Memory B cell (primary cell): ENCODE data around the gene PRPS1L1.
A peak's percentile ranks its signal among the peaks of the same experiment; 100 is the strongest.

ENCODE experiments used
- ATAC-seq: fragments of 150-1000 bp; cut with Tn5 transposase; 2 replicates; pipeline ENCODE4 v1.10.0; 2021; ENCODE audit warnings: low read depth, mild to moderate bottlenecking, moderate library complexity
- DNase-seq, 2 donors: peaks; one replicate each; pipeline ENCODE4 v3.0.0; 2022; ENCODE audit warnings: low spot score in 2 of 2
- H3K27ac Mint-ChIP-seq: one replicate; pipeline ENCODE4 v1.8.0; 2022; ENCODE audit warnings: mild to moderate bottlenecking, moderate library complexity, mixed read lengths
- H3K27me3 Mint-ChIP-seq: one replicate; pipeline ENCODE4 v1.8.0; 2022; ENCODE audit warnings: mixed read lengths
- H3K36me3 Mint-ChIP-seq: one replicate; pipeline ENCODE4 v1.8.0; 2022; ENCODE audit warnings: mild to moderate bottlenecking, mixed read lengths
- H3K4me1 Mint-ChIP-seq: one replicate; pipeline ENCODE4 v1.8.0; 2022; ENCODE audit warnings: mixed read lengths
- H3K4me3 Mint-ChIP-seq: one replicate; pipeline ENCODE4 v1.8.0; 2022; ENCODE audit warnings: mild to moderate bottlenecking, moderate library complexity, mixed read lengths
- H3K9me3 Mint-ChIP-seq: one replicate; pipeline ENCODE4 v1.8.0; 2022; ENCODE audit warnings: mixed read lengths

The PRPS1L1 gene

DNA sequence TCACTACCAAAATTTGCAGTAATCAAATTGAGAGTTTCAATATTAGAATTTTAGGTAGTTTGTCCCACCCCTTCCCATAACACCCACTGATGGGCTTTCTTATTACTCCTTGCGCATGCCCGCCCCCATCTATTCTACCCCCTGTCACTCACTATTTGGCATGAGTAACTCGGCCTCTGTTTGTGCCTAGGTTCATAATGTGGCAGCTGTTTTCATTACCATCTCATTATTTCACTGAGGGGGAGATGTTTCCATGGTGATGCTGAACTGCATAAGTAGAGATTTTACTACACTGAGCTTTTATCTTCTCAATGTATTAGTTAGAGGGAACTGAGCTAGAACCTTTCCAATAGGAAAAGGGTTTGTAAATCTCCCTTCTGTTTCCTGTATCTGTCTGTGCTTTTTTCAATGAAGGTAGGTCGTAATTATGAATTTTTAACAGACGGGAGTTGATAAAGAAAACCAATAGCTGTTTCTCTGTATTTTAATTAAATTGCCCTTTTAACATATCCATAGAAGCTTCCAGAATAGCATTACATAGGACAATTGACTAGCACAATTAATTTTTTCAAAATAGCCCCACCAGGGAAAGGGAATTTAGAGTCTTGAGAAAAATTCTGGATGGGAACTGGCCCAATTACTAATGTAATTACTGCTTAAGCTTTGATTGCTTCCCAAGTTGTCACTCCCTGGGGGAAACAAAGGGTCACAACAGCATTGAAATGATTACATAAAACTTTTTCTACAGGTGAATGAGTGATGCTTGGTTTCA lies 33.4 kb downstream of the PRPS1L1 start:
- ATAC-seq: no peak
- no peaks in the 10 kb centered on the region for H3K36me3 Mint-ChIP-seq
- no peak overlapping the region for H3K4me3 Mint-ChIP-seq
- no peaks in the 10 kb centered on the region for H3K4me1 Mint-ChIP-seq
- no peak overlapping the region for H3K27ac Mint-ChIP-seq
- DNase-seq: no peak
- H3K27me3 Mint-ChIP-seq: peaks cover 4% of the 10 kb centered on the region
- H3K9me3 Mint-ChIP-seq: no peaks in the 10 kb centered on the region

DNA sequence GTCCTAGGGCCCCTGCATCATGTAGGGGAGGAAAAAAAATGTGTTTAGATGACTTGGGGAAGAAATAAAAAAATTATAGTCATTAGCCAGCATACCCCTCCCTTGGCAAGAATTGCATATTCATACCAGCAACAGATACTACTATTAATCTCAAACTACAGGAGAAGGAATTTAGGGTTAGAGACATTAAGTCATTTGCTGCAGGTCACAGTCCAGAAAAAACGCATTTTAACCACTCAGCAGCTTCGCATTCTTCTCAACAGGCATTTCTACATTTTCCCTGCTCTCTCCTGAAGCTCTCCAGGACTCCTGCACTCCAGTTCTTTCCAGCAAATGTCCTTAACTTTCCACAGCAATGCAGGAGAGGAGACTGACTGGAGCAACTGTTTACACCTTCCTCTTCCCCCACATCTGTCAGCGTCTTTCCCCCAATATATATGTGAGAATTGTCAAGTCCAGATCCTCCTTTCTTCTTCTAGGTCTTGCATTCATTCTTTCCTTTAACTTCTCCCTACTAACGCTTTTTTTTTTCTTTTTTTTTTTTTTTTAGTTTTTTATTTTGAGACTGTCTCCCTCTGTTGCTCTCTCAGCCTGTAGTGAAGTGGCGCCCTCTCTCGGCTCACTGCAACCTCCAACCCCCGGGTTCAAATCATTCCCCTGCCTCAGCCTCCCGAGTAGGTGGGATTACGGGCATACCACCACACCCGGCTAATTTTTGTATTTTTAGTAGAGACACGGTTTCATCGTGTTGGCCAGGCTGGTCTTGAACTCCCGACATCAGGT lies 35.6 kb downstream of the PRPS1L1 start:
- DNase-seq: no peak
- no peak for ATAC-seq
- Mint-ChIP-seq H3K4me1 (peaks cover 2% of the 10 kb centered on the region), H3K9me3 (no peaks in the 10 kb centered on the region), H3K27ac (no peak overlapping the region), H3K36me3 (no peaks in the 10 kb centered on the region), H3K27me3 (peaks cover 4% of the 10 kb centered on the region), H3K4me3 (no peak overlapping the region)

DNA sequence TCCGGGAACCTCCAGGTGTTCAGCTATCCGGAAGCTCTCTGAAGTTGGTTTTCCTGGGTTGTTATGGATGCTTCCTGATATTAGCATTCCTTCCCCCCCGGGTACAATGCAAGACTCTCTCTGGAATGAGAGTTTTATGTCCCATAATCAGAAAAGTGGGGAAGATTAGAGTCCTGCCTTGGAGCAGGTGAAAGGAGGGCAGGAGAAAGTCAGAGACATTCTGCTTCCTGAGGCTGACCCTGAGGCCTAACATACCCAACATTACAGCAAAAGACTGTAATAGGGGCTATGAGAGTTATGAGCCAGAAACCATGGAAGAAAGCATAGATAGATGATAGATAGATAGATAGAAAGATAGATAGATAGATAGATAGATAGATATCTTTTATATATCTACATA lies 36.9 kb downstream of the PRPS1L1 start:
- Mint-ChIP-seq H3K27ac (no peak overlapping the region), H3K4me3 (no peak overlapping the region), H3K27me3 (peaks cover 4% of the 10 kb centered on the region), H3K4me1 (peaks cover 2% of the 10 kb centered on the region), H3K36me3 (no peaks in the 10 kb centered on the region), H3K9me3 (no peaks in the 10 kb centered on the region)
- DNase-seq (no peak), ATAC-seq (no peak)

DNA sequence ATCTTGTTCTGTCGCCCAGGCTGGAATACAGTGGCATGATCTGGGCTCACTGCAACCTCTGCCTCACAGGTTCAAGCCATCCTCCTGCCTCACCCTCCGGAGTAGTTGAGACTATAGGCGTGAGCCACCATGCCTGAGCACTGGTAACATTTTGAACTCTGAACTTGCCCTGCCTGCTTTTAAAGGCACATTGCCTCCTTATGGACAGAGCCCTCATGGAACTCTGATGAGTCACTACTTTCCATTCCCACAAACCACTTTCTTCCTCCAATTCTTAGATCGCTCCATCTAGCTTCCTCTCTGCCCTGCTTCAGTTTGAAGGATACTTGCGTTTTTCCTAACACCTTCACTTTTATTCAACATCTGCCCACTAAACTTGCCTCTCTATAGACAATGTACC lies 38.1 kb downstream of the PRPS1L1 start:
- Mint-ChIP-seq H3K9me3 (no peaks in the 10 kb centered on the region), H3K27ac (no peak overlapping the region)

DNA sequence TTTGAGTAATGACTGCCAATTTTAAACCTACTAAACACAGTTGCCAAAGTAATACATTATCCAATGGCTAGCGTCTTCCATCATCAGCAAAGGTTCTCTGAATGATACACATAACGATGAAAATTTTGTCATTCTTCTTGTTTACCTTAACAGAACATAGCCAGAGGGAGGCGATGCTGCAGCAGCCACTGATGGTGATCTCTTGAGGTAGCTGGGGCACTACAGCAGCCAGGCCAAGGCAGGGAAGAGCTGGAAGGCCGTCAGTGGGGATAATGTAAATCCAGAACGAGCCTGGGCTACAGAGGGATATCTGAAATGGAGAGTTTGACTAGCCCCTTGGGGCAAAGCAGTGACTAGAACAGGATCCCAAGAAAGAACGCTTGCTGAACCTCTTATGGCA lies 38.8 kb downstream of the PRPS1L1 start:
- DNase-seq (no peak), ATAC-seq (no peak)
- no peak overlapping the region for H3K4me3 Mint-ChIP-seq
- H3K9me3 Mint-ChIP-seq: no peaks in the 10 kb centered on the region
- peaks cover 5% of the 10 kb centered on the region for H3K4me1 Mint-ChIP-seq
- H3K27ac Mint-ChIP-seq: no peak overlapping the region
- no peaks in the 10 kb centered on the region for H3K36me3 Mint-ChIP-seq
- H3K27me3 Mint-ChIP-seq: peaks cover 4% of the 10 kb centered on the region

More for the DNA sequence above, 38.1 kb downstream of the PRPS1L1 start:
- Mint-ChIP-seq H3K4me3 (no peak overlapping the region), H3K27me3 (peaks cover 4% of the 10 kb centered on the region), H3K36me3 (no peaks in the 10 kb centered on the region), H3K4me1 (peaks cover 2% of the 10 kb centered on the region)
- ATAC-seq (no peak), DNase-seq (no peak)

DNA sequence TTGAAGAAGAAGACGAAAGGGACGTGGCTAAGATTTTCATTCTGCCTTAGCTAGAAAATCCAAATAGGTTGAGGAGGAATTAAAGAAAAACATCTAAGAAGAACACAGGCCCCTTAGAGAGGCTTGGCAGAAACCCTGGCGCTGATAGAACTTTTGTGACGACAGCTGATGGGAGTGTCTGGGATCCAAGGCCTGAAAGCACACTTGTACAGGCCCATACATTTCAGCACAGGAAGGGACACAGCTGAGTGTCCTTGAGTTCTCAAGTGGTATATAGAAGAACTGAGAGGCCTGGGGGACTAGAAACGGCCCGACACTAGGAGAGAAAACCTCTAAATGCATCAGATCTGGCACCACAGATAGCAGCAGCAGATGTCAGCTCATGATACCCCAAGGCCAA lies 39.5 kb downstream of the PRPS1L1 start:
- no peak for ATAC-seq

DNA sequence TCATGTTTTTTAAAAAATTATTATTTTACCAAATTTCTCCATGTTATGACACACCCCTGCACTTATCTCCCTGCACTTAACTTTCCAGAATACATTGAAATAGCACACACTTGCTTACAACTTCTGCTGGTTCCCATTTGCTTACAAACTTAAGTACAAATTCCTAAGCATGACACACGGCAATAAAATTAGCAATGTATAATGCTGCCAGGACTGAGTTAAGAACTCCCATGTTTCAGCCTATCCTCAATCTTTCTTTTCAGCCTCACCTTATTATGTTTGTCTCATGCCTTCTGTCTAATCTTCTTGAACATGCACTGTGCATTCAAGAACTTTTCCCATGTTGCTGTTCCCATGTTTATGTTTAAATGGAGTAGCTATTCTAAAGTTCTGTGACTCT lies 40.8 kb downstream of the PRPS1L1 start:
- Mint-ChIP-seq H3K4me1 (peaks cover 9% of the 10 kb centered on the region), H3K27me3 (no peaks in the 10 kb centered on the region), H3K27ac (no peak overlapping the region), H3K36me3 (no peaks in the 10 kb centered on the region), H3K4me3 (no peak overlapping the region), H3K9me3 (peaks cover 1% of the 10 kb centered on the region)
- no peak for ATAC-seq
- DNase-seq: no peak

More for the DNA sequence above, 39.5 kb downstream of the PRPS1L1 start:
- H3K27ac Mint-ChIP-seq: no peak overlapping the region
- no peak overlapping the region for H3K4me3 Mint-ChIP-seq
- DNase-seq: no peak
- peaks cover 8% of the 10 kb centered on the region for H3K4me1 Mint-ChIP-seq
- H3K27me3 Mint-ChIP-seq: peaks cover 4% of the 10 kb centered on the region
- no peaks in the 10 kb centered on the region for H3K36me3 Mint-ChIP-seq
- peaks cover under 1% of the 10 kb centered on the region for H3K9me3 Mint-ChIP-seq

DNA sequence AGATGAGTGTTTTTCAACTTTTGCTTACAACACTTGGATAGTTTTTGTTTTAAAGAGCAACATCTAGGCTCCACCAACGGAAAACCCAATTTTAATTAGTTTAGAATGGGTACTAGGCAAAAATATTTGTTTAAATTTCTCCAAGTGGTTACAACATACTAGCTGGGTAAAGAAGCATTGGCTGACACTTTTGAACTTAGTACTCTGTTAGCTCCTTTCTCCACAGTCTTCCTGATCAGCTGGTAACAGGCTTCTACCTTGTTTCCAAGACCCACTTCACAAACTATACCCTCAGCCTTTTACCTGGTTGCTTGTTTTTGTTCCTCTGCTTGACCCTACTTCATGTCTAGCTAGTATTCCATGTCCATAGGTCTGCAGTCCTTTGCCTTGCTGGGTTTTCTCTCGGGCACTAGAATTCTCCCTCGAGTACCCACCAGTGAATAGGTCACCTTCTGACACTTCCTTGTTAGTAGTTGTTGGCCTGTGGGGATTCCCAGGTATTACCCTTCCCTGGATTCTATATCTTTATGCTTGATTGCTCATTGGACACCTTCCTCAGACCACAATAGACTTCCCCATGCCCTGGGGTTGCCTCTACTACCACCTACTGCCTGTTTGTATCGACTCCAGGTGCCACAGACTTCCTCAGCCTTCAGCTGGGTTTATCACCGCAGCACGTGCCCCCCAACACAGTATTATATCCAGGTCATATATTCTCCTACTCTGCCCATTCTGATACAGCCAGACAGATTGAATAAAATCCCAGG lies 42.0 kb downstream of the PRPS1L1 start:
- Mint-ChIP-seq H3K9me3 (peaks cover 1% of the 10 kb centered on the region), H3K27me3 (no peaks in the 10 kb centered on the region), H3K27ac (no peak overlapping the region), H3K4me3 (no peak overlapping the region), H3K36me3 (no peaks in the 10 kb centered on the region), H3K4me1 (peaks cover 9% of the 10 kb centered on the region)
- ATAC-seq: no peak
- DNase-seq: no peak

DNA sequence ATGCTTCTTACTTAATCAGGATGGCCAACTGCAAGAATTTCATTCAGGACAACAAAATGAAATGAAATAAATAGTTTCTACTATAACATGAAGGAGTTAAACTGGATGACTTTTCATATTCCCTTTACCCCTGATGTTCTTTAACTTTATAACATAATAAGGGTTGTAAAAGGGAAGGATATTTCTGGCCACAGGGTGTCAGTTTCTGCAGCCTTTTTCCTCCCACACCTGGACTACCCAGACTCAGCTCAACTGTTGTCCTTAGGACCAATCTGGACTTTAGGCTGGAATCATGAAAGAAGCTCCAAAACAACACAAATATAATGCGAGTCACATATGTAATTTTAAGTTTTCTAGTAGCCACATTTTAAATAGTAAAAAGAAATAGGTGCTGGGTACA lies 43.4 kb downstream of the PRPS1L1 start:
- Mint-ChIP-seq H3K36me3 (no peaks in the 10 kb centered on the region), H3K4me3 (no peak overlapping the region), H3K4me1 (peaks cover 9% of the 10 kb centered on the region), H3K9me3 (peaks cover 1% of the 10 kb centered on the region), H3K27ac (peak overlapping the region; percentile 63), H3K27me3 (no peaks in the 10 kb centered on the region)
- DNase-seq (no peak), ATAC-seq (no peak)

DNA sequence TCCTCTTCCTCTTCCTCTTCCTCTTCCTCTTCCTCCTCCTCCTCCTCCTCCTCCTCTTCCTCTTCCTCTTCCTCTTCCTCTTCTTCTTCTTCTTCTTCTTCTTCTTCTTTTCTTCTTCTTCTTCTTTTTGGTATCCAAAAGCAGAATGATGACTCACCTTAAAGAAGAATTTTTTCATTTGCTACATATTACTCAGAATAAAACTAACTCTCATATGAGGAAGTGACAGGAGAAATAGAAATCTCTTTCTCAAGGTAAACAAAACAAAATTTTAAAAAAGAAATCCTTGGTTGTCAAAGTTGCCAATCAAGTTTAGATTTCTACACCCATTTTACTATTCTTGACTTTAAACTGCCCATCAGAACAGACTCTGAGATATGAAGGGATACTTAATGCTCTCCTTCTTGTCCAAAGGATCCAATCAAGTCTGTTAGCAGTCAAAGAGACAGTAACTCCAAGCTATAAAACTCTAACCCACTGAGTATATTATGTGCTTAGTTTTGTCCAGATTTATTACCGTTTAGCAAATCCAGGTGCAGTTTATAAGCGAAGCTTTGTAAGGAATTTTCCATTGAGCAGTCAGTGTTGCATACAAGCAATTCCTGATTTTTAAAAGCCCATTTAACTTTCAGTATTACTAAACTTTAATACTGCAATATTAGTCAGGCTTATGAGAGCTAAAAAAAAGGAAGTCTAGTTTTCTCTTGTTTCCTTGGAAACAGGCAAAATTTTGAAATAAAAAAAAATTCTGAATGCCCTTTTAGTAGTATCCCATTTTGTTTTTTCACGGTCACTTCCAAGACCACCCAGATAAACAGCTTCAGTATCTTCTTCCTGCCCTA lies 44.2 kb downstream of the PRPS1L1 start:
- Mint-ChIP-seq H3K27ac (peak overlapping the region; percentile 81), H3K27me3 (no peaks in the 10 kb centered on the region), H3K4me1 (peaks cover 7% of the 10 kb centered on the region), H3K9me3 (peaks cover 1% of the 10 kb centered on the region), H3K4me3 (no peak overlapping the region), H3K36me3 (no peaks in the 10 kb centered on the region)
- DNase-seq: no peak
- ATAC-seq: no peak

DNA sequence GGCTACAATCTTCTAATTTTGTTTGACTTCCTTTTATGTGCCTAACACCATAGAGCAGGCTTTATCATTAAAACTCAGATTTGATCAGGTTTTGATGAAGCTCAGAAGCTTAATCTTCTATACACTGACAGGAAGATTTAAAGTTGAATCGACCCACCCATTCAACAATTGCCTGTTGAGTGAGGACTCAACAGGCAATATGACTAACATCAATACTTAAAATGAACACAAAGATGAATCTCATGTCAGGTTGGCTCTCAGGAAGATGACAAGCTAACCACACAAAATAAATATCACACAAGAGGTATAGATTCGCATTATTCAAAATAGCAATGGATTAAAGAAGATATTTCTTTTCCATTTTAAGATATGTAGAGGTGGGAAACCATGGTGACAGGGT lies 50.7 kb downstream of the PRPS1L1 start:
- no peak overlapping the region for H3K27ac Mint-ChIP-seq
- ATAC-seq: no peak
- H3K4me1 Mint-ChIP-seq: no peaks in the 10 kb centered on the region

More for the DNA sequence above, 50.7 kb downstream of the PRPS1L1 start:
- no peaks in the 10 kb centered on the region for H3K36me3 Mint-ChIP-seq
- no peaks in the 10 kb centered on the region for H3K9me3 Mint-ChIP-seq
- no peak overlapping the region for H3K4me3 Mint-ChIP-seq
- no peaks in the 10 kb centered on the region for H3K27me3 Mint-ChIP-seq
- DNase-seq: no peak
